CD8-positive, alpha-beta memory T cell (primary cell): ENCODE data around the gene PSMD10. TPM values are rescaled to one million over a fixed set of nuclear protein-coding genes. Genes with fewer than 3 reads are reported as not detected.

Experiments
- CTCF ChIA-PET: fragments of 350-600 bp; sonication (Branson Sonifier 250); formaldehyde crosslinking; loops from one replicate; lab custom pipeline; 2021; ENCODE audit warnings: antibody characterized with exemption; lab: Charles Lee
- POLR2A ChIA-PET: fragments of 350-600 bp; sonication (Branson Sonifier 250); formaldehyde crosslinking; loops from one replicate; lab custom pipeline; 2021; ENCODE audit warnings: antibody characterized with exemption; lab: Charles Lee
- DNase-seq, 5 donors: peaks; one replicate each; pipeline versions ENCODE4 v3.0.0 to v3.0.0-alpha.2; 2020 to 2022; ENCODE audit warnings: mixed read lengths in 1 of 5
- H3K27ac ChIP-seq: one replicate; pipeline ENCODE4 v1.7.0; 2013; ENCODE audit warnings: low read depth, mild to moderate bottlenecking, low read length, moderate library complexity
- H3K27me3 ChIP-seq: 2 replicates; pipeline ENCODE4 v1.7.0; 2013; ENCODE audit warnings: low read length, mild to moderate bottlenecking; ENCODE audit not compliant: insufficient read depth, poor library complexity, severe bottlenecking
- H3K36me3 ChIP-seq: 2 replicates; pipeline ENCODE4 v1.7.0; 2013; ENCODE audit warnings: mild to moderate bottlenecking, low read length, moderate library complexity; ENCODE audit not compliant: insufficient read depth
- H3K4me1 ChIP-seq: 2 replicates; pipeline ENCODE4 v1.7.0; 2013; ENCODE audit warnings: mild to moderate bottlenecking, low read length, moderate library complexity; ENCODE audit not compliant: insufficient read depth
- H3K4me3 ChIP-seq: 2 replicates; pipeline ENCODE4 v1.7.0; 2013; ENCODE audit warnings: mild to moderate bottlenecking, low read length
- H3K9me3 ChIP-seq: 2 replicates; pipeline ENCODE4 v1.7.0; 2013; ENCODE audit warnings: mild to moderate bottlenecking, low read length
- H3K27ac Mint-ChIP-seq, 8 donors: one replicate each; pipeline ENCODE4 v1.8.0; 2020 to 2021; ENCODE audit warnings: mixed read lengths in 8 of 8, mild to moderate bottlenecking in 6 of 8, inconsistent platforms in 3 of 8, moderate library complexity in 3 of 8
- H3K27me3 Mint-ChIP-seq, 2 donors: one replicate each; pipeline ENCODE4 v1.8.0; 2020 to 2021; ENCODE audit warnings: mixed read lengths in 2 of 2, mild to moderate bottlenecking in 1 of 2, moderate library complexity in 1 of 2
- H3K36me3 Mint-ChIP-seq, 3 donors: one replicate each; pipeline ENCODE4 v1.8.0; 2020 to 2021; ENCODE audit warnings: mixed read lengths in 3 of 3, inconsistent platforms in 1 of 3, mild to moderate bottlenecking in 1 of 3
- H3K4me1 Mint-ChIP-seq, 3 donors: one replicate each; pipeline ENCODE4 v1.8.0; 2020 to 2021; ENCODE audit warnings: mixed read lengths in 3 of 3, inconsistent platforms in 1 of 3, mild to moderate bottlenecking in 1 of 3
- H3K4me3 Mint-ChIP-seq, 7 donors: one replicate each; pipeline ENCODE4 v1.8.0; 2020 to 2021; ENCODE audit warnings: mixed read lengths in 7 of 7, mild to moderate bottlenecking in 6 of 7, moderate library complexity in 4 of 7, inconsistent platforms in 2 of 7
- H3K9me3 Mint-ChIP-seq, 5 donors: one replicate each; pipeline ENCODE4 v1.8.0; 2020 to 2022; ENCODE audit warnings: mixed read lengths in 5 of 5, mild to moderate bottlenecking in 3 of 5, moderate library complexity in 2 of 5, inconsistent platforms in 1 of 5
- polyA plus RNA-seq: library from polyadenylated mRNA; unstranded; fragments of 300-500 nt; fragmentation: Illumina TruSeq; gene quantifications from one replicate; pipeline ENCODE4 v1.2.3, GENCODE V29; 2021
- total RNA-seq, 2 experiments: library from RNA; stranded (reverse); gene quantifications; one replicate each; pipeline ENCODE4 v1.2.3, GENCODE V29; 2021

PSMD10 gene
- total and polyA plus RNA-seq, 3 experiments from 2014 or later = 40.4 to 55.2 (median 43.0) TPM

DNA sequence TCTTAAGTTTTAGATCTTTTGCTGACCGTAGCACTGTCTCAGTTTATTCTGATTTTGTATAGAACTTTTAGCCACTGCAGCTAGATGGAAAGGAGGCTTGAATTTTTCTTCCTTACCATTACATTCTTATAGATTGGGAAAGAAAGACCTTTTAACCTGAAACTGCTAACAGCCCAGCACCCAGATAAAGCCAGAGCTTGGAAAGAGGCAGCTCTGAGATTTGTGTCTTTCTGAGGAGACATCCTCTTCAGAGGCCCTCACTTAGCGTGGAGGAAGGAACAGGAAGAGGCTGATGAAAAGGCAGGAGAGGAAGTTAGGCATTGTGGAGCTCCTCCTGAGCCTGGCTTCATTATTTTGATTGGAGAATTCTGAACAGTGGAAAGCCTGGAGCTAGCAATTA is 35.3 kb upstream of the PSMD10 start:
- no peaks in the 10 kb centered on the region for H3K27me3 ChIP-seq
- H3K27ac ChIP-seq = no peak overlapping the region
- CTCF ChIA-PET = no interaction called here
- H3K36me3 ChIP-seq = no peaks in the 10 kb centered on the region
- Mint-ChIP-seq H3K4me3 (no peak overlapping the region), H3K36me3 (peaks cover 3 to 47% (median 4%) of the 10 kb centered on the region in 3 donors), H3K9me3 (no peaks in the 10 kb centered on the region), H3K4me1 (no peaks in the 10 kb centered on the region), H3K27me3 (peaks cover 0 to 2% of the 10 kb centered on the region in 2 donors), H3K27ac (no peak overlapping the region)
- DNase-seq = no peak
- POLR2A ChIA-PET = no interaction called here
- H3K9me3 ChIP-seq = no peaks in the 10 kb centered on the region
- H3K4me3 ChIP-seq = no peak overlapping the region
- H3K4me1 ChIP-seq = no peaks in the 10 kb centered on the region

DNA sequence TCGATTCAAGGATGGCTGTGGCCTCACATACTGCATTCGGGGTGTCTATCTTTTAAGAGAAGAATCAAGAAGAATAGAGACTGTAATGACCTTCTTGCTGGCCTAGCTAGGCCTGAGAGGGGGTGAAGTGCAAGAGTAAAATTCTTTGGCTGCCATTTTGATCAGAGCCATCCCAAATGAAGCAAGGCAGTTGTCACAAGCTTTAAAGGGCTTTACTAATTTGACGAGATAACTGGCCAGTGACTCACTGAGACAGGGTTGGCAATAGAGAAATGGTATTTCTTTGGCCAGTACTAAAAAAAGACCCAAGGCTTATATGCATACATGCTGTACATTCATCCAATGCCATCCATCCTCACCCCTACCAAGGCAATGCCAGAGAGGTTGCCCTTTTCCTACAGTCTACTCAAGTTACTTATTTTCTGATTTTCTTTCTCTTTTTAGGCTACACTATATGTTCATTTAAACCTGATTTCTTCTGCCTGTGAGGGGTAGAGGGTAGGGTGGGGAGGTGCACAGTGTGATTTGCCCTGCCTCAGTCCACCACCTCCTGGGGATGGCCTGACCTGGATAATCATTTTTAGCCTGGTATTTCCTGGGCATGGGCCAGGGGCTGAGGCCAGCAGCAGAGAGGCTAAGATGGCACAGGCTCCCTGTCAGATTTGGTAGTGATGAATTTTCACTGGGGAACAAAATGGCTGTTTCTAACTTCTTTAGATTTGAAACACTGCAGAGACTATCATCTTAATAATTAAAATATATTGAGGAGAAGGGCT is 32.4 kb upstream of the PSMD10 start:
- no peaks in the 10 kb centered on the region for H3K9me3 Mint-ChIP-seq
- peak overlapping the region in 1 of 8 donors; percentile 6 for H3K27ac Mint-ChIP-seq
- CTCF ChIA-PET = no interaction called here
- peaks cover 0 to 2% of the 10 kb centered on the region in 2 donors for H3K27me3 Mint-ChIP-seq
- POLR2A ChIA-PET = no interaction called here
- Histone ChIP-seq H3K36me3 (no peaks in the 10 kb centered on the region), H3K27me3 (no peaks in the 10 kb centered on the region), H3K4me1 (no peaks in the 10 kb centered on the region), H3K27ac (no peak overlapping the region), H3K4me3 (no peak overlapping the region), H3K9me3 (no peaks in the 10 kb centered on the region)
- no peaks in the 10 kb centered on the region for H3K4me1 Mint-ChIP-seq
- no peak for DNase-seq
- H3K36me3 Mint-ChIP-seq = peaks cover 0 to 26% (median under 1%) of the 10 kb centered on the region in 3 donors
- H3K4me3 Mint-ChIP-seq = no peak overlapping the region

DNA sequence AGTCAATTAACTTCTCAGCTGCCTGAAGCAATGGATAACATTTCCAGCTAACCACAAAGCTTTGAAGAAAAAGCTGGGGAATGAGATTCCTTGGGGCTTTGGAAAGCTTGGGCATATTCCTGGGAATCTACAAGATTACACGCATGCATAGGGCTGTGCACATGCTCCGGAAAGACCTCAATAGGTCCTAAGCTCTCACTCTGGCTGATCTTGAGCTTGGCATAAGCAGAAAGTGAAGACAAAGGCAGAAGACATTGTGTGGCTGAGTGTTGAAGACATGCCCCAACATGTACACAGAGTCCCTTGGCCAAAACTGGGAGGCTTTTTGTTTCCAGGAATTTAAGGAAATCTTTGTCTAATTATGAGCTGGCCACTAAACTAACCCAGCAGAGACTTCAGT is 31.4 kb upstream of the PSMD10 start:
- ChIA-PET CTCF (no interaction called here), POLR2A (no interaction called here)
- Histone ChIP-seq H3K4me1 (no peaks in the 10 kb centered on the region), H3K27me3 (no peaks in the 10 kb centered on the region), H3K36me3 (no peaks in the 10 kb centered on the region), H3K4me3 (no peak overlapping the region), H3K9me3 (no peaks in the 10 kb centered on the region), H3K27ac (no peak overlapping the region)
- H3K27me3 Mint-ChIP-seq = peaks cover 0 to 4% of the 10 kb centered on the region in 2 donors
- no peak for DNase-seq
- no peaks in the 10 kb centered on the region for H3K4me1 Mint-ChIP-seq
- no peak overlapping the region for H3K27ac Mint-ChIP-seq
- H3K36me3 Mint-ChIP-seq = peaks cover 0 to 21% (median 2%) of the 10 kb centered on the region in 3 donors
- H3K9me3 Mint-ChIP-seq = no peaks in the 10 kb centered on the region
- H3K4me3 Mint-ChIP-seq = no peak overlapping the region

DNA sequence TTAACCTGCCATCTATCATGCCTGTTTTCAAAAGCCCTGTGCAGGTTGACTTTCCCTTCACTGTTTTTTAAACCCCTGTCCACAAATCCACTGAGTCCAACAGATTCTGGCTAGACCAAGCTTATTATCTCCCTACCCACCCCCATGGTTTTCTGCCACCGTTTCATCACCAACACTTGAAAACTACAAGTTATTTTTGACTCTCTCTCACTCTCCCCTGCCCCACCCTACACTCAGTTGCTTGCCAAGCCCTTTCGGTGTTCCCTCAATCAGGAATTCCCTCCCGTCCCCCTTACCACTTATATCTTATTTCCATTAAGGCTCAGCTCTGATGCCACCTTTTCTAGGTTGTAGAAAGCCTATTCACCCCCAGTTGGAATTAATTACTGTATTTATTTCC is 29.9 kb upstream of the PSMD10 start:
- ChIA-PET CTCF (no interaction called here), POLR2A (no interaction called here)
- Histone ChIP-seq H3K4me3 (no peak overlapping the region), H3K27ac (no peak overlapping the region), H3K4me1 (no peaks in the 10 kb centered on the region), H3K36me3 (no peaks in the 10 kb centered on the region), H3K9me3 (no peaks in the 10 kb centered on the region), H3K27me3 (no peaks in the 10 kb centered on the region)
- H3K27me3 Mint-ChIP-seq = peaks cover 0 to 4% of the 10 kb centered on the region in 2 donors
- H3K9me3 Mint-ChIP-seq = no peaks in the 10 kb centered on the region
- H3K27ac Mint-ChIP-seq = peak overlapping the region in 1 of 8 donors; percentile 32
- H3K4me1 Mint-ChIP-seq = no peaks in the 10 kb centered on the region
- peaks cover 0 to 9% (median 2%) of the 10 kb centered on the region in 3 donors for H3K36me3 Mint-ChIP-seq
- no peak for DNase-seq
- H3K4me3 Mint-ChIP-seq = no peak overlapping the region

DNA sequence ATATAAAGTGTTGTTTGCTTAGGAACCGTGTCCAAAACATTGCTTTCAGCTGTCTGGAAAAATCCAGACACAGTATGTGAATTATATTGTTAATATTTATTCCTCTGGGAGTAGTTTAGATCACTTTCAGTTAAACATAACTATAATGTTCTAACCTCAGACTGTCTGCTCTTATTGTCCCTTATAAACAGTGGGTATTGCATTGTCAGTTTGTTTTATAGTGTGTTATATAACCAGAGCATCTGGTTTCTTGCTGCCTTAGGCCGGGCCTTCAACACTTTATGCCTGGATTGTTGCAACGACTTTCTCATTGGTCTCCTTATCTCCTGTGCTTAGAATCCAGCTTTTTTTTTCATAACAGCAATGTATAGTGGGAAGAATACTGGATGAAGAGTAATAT is 26.6 kb upstream of the PSMD10 start:
- no peaks in the 10 kb centered on the region for H3K36me3 ChIP-seq
- Mint-ChIP-seq H3K27me3 (peaks cover 0 to 2% of the 10 kb centered on the region in 2 donors), H3K4me3 (no peak overlapping the region), H3K9me3 (no peaks in the 10 kb centered on the region), H3K4me1 (peaks cover 0 to 14% (median 3%) of the 10 kb centered on the region in 3 donors), H3K36me3 (peaks cover 0 to 3% (median 2%) of the 10 kb centered on the region in 3 donors), H3K27ac (no peak overlapping the region)
- no peaks in the 10 kb centered on the region for H3K4me1 ChIP-seq
- POLR2A ChIA-PET = no interaction called here
- H3K27me3 ChIP-seq = no peaks in the 10 kb centered on the region
- no peak overlapping the region for H3K27ac ChIP-seq
- no peaks in the 10 kb centered on the region for H3K9me3 ChIP-seq
- H3K4me3 ChIP-seq = no peak overlapping the region
- no peak for DNase-seq
- CTCF ChIA-PET = no interaction called here

DNA sequence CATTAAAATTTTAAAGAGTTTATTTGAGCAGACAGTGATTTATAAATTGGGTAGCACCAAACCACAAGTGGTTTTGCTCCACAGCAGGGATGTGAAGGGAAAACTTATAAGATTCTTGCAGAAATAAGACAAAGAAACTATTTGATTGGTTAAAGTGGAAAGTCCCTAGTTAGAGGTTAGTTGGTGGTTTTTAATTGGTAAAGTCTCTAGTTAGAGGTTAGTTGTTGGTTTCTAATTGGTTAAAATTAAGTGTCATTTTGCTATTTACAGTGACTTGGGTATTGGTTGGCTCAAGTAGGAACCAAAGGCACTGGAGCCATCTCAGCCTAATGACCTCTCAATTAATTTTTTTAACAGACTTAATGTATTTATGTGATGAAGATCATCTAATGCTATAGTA is 23.2 kb upstream of the PSMD10 start:
- no peaks in the 10 kb centered on the region for H3K36me3 ChIP-seq
- no peaks in the 10 kb centered on the region for H3K9me3 ChIP-seq
- H3K27ac ChIP-seq = no peak overlapping the region
- no peaks in the 10 kb centered on the region for H3K27me3 ChIP-seq
- Mint-ChIP-seq H3K27me3 (peaks cover 0 to 4% of the 10 kb centered on the region in 2 donors), H3K36me3 (peaks cover 0 to 3% (median 2%) of the 10 kb centered on the region in 3 donors), H3K27ac (no peak overlapping the region), H3K4me1 (peaks cover 0 to 14% (median 3%) of the 10 kb centered on the region in 3 donors), H3K9me3 (no peaks in the 10 kb centered on the region), H3K4me3 (no peak overlapping the region)
- no peaks in the 10 kb centered on the region for H3K4me1 ChIP-seq
- CTCF ChIA-PET = no interaction called here
- POLR2A ChIA-PET = no interaction called here
- no peak for DNase-seq
- H3K4me3 ChIP-seq = no peak overlapping the region

DNA sequence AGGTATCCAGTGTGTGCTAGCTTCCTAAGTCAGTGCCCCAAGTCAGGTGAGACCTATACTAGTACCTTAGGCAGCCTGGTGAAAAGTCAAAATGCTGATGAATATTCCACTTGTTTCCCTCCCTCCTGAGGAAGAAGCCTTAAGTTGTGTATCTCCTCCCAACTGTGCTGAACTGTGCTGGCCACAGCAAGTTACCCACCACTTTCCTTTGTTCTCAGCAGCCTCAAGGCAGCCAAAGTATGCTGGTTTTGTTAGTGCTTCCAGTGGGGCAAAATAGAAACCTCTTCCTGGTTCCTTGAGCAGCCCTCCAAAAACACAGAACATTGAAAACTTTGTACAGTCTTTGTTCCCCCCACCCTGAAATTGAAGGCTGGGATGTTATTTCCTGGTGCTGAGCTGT is 14.1 kb upstream of the PSMD10 start:
- Mint-ChIP-seq H3K9me3 (no peaks in the 10 kb centered on the region), H3K27ac (no peak overlapping the region), H3K27me3 (peaks cover 0 to 8% of the 10 kb centered on the region in 2 donors), H3K36me3 (no peaks in the 10 kb centered on the region), H3K4me3 (no peak overlapping the region), H3K4me1 (peaks cover 0 to 11% (median 3%) of the 10 kb centered on the region in 3 donors)
- ChIA-PET CTCF (no interaction called here), POLR2A (no interaction called here)
- Histone ChIP-seq H3K9me3 (no peaks in the 10 kb centered on the region), H3K4me3 (no peak overlapping the region), H3K4me1 (no peaks in the 10 kb centered on the region), H3K36me3 (no peaks in the 10 kb centered on the region), H3K27ac (no peak overlapping the region), H3K27me3 (no peaks in the 10 kb centered on the region)
- no peak for DNase-seq

DNA sequence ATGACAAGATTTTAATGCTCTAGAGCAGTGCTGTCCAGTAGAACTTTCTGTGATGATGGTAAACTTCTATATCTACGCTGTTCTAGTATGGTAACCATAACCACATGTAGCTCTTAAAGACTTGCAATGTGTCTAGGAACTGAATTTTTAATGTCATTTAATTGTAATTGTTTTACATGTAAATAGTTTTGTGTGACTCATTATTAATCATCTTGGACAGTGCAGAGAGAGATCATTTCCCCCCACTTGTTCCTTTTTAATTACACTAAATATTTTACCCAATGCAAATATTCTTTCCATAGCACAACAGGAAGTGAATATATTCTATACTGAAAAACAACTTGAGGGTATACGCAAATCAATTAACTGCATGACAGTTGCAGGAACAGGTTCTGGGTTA is 6.0 kb upstream of the PSMD10 start:
- H3K27ac ChIP-seq = no peak overlapping the region
- no peaks in the 10 kb centered on the region for H3K9me3 Mint-ChIP-seq
- ChIA-PET CTCF (no interaction called here), POLR2A (no interaction called here)
- no peaks in the 10 kb centered on the region for H3K36me3 ChIP-seq
- no peaks in the 10 kb centered on the region for H3K36me3 Mint-ChIP-seq
- H3K27ac Mint-ChIP-seq = no peak overlapping the region
- H3K27me3 ChIP-seq = no peaks in the 10 kb centered on the region
- no peaks in the 10 kb centered on the region for H3K9me3 ChIP-seq
- H3K4me3 Mint-ChIP-seq = no peak overlapping the region
- H3K4me1 ChIP-seq = no peaks in the 10 kb centered on the region
- DNase-seq = no peak
- H3K4me1 Mint-ChIP-seq = peaks cover 2 to 15% (median 6%) of the 10 kb centered on the region in 3 donors
- peaks cover 0 to 3% of the 10 kb centered on the region in 2 donors for H3K27me3 Mint-ChIP-seq
- no peak overlapping the region for H3K4me3 ChIP-seq
